ENCODE data around the gene MYO5C. TPM values are rescaled to one million over a fixed set of nuclear protein-coding genes. Genes with fewer than 3 reads are reported as not detected.

Gene MYO5C
- total RNA-seq, 1 donor from 2014 or later: 4.5 TPM

DNA sequence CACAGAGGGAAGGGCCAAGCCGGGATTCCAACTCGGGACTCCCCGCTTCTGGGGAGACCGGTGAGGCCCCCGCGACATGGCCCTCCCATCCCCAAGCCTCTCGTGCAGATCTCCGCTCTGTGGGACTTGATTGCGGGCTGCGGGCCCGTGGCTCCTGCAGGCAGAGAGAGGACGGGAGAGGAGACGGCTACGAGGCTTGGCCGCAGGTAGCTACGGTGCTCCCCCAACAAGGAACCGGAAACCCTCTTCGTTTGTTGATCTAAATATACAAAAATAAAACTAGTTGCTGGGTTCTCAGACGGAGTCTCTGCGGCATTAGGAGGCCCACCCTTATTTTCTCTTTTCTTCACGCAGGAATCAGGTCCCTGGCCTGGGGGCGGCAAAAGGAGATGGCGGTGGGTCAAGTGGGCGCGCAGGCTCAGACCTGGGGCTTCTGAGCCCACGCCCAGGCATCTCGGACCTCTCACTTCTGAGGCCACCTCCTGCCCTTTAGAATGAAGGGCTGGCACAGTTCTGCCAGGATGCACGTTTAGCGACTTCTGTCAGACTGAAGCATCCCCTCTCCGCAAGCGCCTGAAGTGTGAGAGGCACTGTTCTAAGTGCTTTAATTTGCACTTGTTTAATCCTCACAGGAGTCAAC is 115.3 kb downstream of the MYO5C start:
- Mint-ChIP-seq H3K27ac (ENCODE audit: unreplicated experiment) (no peak overlapping the region), H3K27me3 (ENCODE audit: low read depth, unreplicated experiment) (peaks cover 9% of the 10 kb centered on the region), H3K4me1 (ENCODE audit: low read depth, unreplicated experiment) (peaks cover 3% of the 10 kb centered on the region), H3K4me3 (ENCODE audit: unreplicated experiment) (peak overlapping the region; percentile 82), H3K9me3 (ENCODE audit: unreplicated experiment) (no peaks in the 10 kb centered on the region), H3K36me3 (ENCODE audit: low read depth, unreplicated experiment) (no peaks in the 10 kb centered on the region)
- H3K9ac ChIP-seq (ENCODE audit: low read length): peak overlapping the region; percentile 86
- H3K27me3 ChIP-seq (ENCODE audit: insufficient read depth, low read length): no peaks in the 10 kb centered on the region
- H3K4me2 ChIP-seq (ENCODE audit: low read length): peak overlapping the region; percentile 97
- peaks cover 7% of the 10 kb centered on the region for H3K4me1 ChIP-seq (ENCODE audit: insufficient read depth, low read length)
- DNase-seq (ENCODE audit: low read depth) (no peak), FAIRE-seq (no peak)
- no peak for TF ChIP-seq EZH2 (IDR thresholded peaks at IDR 0.05; ENCODE audit: insufficient read depth, low read length)
- TF ChIP-seq, protein P1, sequence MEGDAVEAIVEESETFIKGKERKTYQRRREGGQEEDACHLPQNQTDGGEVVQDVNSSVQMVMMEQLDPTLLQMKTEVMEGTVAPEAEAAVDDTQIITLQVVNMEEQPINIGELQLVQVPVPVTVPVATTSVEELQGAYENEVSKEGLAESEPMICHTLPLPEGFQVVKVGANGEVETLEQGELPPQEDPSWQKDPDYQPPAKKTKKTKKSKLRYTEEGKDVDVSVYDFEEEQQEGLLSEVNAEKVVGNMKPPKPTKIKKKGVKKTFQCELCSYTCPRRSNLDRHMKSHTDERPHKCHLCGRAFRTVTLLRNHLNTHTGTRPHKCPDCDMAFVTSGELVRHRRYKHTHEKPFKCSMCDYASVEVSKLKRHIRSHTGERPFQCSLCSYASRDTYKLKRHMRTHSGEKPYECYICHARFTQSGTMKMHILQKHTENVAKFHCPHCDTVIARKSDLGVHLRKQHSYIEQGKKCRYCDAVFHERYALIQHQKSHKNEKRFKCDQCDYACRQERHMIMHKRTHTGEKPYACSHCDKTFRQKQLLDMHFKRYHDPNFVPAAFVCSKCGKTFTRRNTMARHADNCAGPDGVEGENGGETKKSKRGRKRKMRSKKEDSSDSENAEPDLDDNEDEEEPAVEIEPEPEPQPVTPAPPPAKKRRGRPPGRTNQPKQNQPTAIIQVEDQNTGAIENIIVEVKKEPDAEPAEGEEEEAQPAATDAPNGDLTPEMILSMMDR (IDR thresholded peaks at IDR 0.05; ENCODE audit: insufficient read depth, low read depth, low read length): no peak
- no peak overlapping the region for H3K27ac ChIP-seq (ENCODE audit: low read depth, low read length)
- H3K79me2 ChIP-seq (ENCODE audit: insufficient read depth, low read length): peaks cover 12% of the 10 kb centered on the region
- H3K9me3 ChIP-seq (ENCODE audit: insufficient read depth, low read depth, low read length): no peaks in the 10 kb centered on the region
- peak overlapping the region; percentile 99 for H2AFZ ChIP-seq (ENCODE audit: low read depth, low read length)
- peak overlapping the region; percentile 76 for H3K4me3 ChIP-seq (ENCODE audit: insufficient read depth, low read depth, low read length)
- H3K36me3 ChIP-seq (ENCODE audit: insufficient read depth, low read length): no peaks in the 10 kb centered on the region
- peaks cover 11% of the 10 kb centered on the region for H4K20me1 ChIP-seq (ENCODE audit: insufficient read depth, low read length)

DNA sequence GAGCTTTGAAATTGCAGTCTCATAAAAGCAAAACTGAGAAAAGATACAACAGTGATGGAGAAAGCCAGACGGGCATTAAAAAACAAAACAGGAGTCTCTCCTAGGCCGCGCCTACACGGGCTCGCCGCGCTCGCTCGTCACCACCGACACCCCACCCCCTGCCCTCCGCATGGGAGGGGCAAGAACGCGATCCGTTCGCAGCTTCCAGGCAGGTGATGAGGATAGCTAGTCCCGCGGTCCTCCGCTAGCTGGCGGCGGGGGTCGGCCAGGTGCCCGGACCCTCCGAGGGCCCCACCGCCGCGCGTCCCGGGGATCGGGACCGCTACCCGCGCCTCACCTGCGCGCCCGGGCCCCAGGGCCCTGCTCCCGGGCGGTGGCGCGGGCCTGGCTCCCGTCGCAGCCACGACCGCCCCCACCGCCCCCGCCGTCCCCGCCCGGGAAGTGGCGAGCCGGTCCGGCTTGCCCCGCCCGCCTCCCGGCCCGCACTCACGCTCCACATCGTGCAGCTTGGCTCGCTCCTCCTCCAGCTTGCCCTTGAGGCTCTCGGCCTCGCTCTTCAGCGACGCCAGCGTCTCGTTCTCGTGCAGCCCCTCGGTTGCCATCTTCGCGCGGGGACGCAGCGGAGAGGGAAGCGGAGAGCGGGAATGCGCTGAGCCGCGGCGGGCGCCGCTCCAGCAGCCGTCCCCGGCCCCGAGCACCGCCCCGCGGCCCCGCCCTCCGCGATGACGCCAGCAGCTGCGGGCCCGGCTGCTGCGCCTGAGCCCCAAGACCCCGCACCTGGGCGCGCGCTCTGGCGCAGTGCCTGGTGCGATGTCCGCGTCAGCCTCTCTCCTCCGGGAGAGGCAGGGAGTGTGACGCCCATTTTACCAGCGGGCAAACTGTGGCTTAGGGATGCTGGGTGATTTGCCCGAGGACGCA is 116.1 kb downstream of the MYO5C start:
- H3K4me1 Mint-ChIP-seq (ENCODE audit: low read depth, unreplicated experiment): peaks cover 3% of the 10 kb centered on the region
- no peaks in the 10 kb centered on the region for H3K9me3 ChIP-seq (ENCODE audit: insufficient read depth, low read depth, low read length)
- TF ChIP-seq, protein P1 (IDR thresholded peaks at IDR 0.05; ENCODE audit: insufficient read depth, low read depth, low read length): no peak
- no peak for TF ChIP-seq EZH2 (IDR thresholded peaks at IDR 0.05; ENCODE audit: insufficient read depth, low read length)
- H3K4me1 ChIP-seq (ENCODE audit: insufficient read depth, low read length): peaks cover 7% of the 10 kb centered on the region
- peak overlapping the region; percentile 97 for H3K4me2 ChIP-seq (ENCODE audit: low read length)
- H3K9me3 Mint-ChIP-seq (ENCODE audit: unreplicated experiment): no peaks in the 10 kb centered on the region
- no peak for FAIRE-seq
- peak overlapping the region; percentile 76 for H3K4me3 ChIP-seq (ENCODE audit: insufficient read depth, low read depth, low read length)
- no peaks in the 10 kb centered on the region for H3K36me3 ChIP-seq (ENCODE audit: insufficient read depth, low read length)
- peak overlapping the region; percentile 90 for H3K27ac Mint-ChIP-seq (ENCODE audit: unreplicated experiment)
- H3K27me3 ChIP-seq (ENCODE audit: insufficient read depth, low read length): no peaks in the 10 kb centered on the region
- H3K27ac ChIP-seq (ENCODE audit: low read depth, low read length): peak overlapping the region; percentile 56
- peak overlapping the region; percentile 97 for H3K4me3 Mint-ChIP-seq (ENCODE audit: unreplicated experiment)
- H4K20me1 ChIP-seq (ENCODE audit: insufficient read depth, low read length): peaks cover 15% of the 10 kb centered on the region
- H2AFZ ChIP-seq (ENCODE audit: low read depth, low read length): peak overlapping the region; percentile 99
- DNase-seq (ENCODE audit: low read depth): peak; percentile 59
- no peaks in the 10 kb centered on the region for H3K36me3 Mint-ChIP-seq (ENCODE audit: low read depth, unreplicated experiment)
- H3K27me3 Mint-ChIP-seq (ENCODE audit: low read depth, unreplicated experiment): peaks cover 7% of the 10 kb centered on the region
- peaks cover 12% of the 10 kb centered on the region for H3K79me2 ChIP-seq (ENCODE audit: insufficient read depth, low read length)
- H3K9ac ChIP-seq (ENCODE audit: low read length): peak overlapping the region; percentile 86

All from astrocyte (in vitro differentiated cells and primary cell).